ENCODE results near the gene TTYH1. TPM values are rescaled to one million over a fixed set of nuclear protein-coding genes. Genes with fewer than 3 reads are reported as not detected.
A peak's percentile ranks its signal among the peaks of the same experiment; 100 is the strongest.

Gene TTYH1
- total RNA-seq, 2 experiments from 2014 or later = 0.53 to 0.68 TPM

- Mint-ChIP-seq H3K4me3 (no peak within 1 kb of the TSS), H3K27ac (no peak within 1 kb of the TSS), H3K27me3 (peaks cover 43% of the 10 kb centered on the region), H3K36me3 (ENCODE audit: low read depth) (no peaks in the 10 kb centered on the region), H3K9me3 (no peaks in the 10 kb centered on the region), H3K4me1 (peaks cover 7% of the 10 kb centered on the region)
- ChIA-PET POLR2A (no interaction called here), CTCF (interaction anchor here (1.3 to 1.5 kb wide), 2 partner anchors 180 to 201 kb away, joined by 3 to 4 read pairs; no protein-coding TSS in a partner anchor)
- no peak for DNase-seq
Observed at GRCh38 chr19:54473071-54473891, 58.0 kb downstream of the TTYH1 start, which contains the start of gene CDC42EP5. Gene CDC42EP5 (minus strand): TSS chr19:54473296. CDS start chr19:54465547, 7,749 bp downstream.

DNA sequence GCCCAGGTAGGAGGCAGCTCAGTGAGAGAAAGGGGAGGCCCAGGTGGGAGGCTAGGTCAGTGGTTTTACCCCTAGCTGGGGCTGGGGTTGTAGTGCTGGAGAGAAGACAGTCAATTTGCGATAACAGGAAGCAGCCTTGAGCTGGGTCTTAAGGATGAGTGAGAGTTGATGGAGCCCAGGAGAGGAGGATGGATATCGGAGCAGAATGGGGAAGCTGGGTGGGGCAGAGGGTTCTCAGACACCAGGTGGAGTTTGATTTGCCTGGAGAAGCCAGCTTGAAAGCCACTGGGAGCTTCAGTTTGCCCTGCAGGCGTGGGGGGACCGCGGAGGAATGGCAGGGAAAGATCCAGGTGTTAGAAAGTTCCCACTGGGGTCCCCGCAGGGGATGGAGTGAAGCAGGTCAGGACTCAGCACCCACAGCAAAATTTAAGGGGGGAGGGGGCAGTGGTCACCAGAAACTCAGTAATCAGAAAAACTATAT, 58.7 kb downstream of the TTYH1 start:
- H3K27me3 Mint-ChIP-seq = peaks cover 40% of the 10 kb centered on the region
- H3K4me3 Mint-ChIP-seq = no peak overlapping the region
- no peaks in the 10 kb centered on the region for H3K9me3 Mint-ChIP-seq
- ChIA-PET CTCF (interaction anchor here (1.3 to 1.5 kb wide), 2 partner anchors 179 to 200 kb away, joined by 3 to 4 read pairs; no protein-coding TSS in a partner anchor), POLR2A (no interaction called here)
- no peak overlapping the region for H3K27ac Mint-ChIP-seq
- DNase-seq = no peak
- peaks cover 9% of the 10 kb centered on the region for H3K4me1 Mint-ChIP-seq
- no peaks in the 10 kb centered on the region for H3K36me3 Mint-ChIP-seq (ENCODE audit: low read depth)

DNA sequence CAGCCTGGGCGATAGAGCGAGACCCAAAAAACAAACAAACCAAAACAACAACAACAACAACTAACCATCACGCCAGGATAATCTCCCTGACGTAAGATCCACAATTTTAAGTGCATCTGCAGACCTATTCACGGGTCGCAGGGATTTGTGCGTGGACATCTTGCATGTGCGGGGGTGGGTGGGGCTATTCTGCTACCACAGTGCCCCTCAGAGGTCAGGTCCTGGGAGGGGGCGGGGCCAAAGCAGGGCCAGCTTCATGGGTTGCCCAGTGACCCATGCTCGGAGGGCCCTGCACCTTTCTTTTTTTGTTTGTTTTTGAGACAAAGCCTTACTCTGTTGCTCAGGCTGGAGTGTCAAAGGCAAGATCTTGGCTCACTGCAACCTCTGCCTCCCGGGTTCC, 60.4 kb downstream of the TTYH1 start:
- POLR2A ChIA-PET = no interaction called here
- no peaks in the 10 kb centered on the region for H3K9me3 Mint-ChIP-seq
- no peak overlapping the region for H3K27ac Mint-ChIP-seq

DNA sequence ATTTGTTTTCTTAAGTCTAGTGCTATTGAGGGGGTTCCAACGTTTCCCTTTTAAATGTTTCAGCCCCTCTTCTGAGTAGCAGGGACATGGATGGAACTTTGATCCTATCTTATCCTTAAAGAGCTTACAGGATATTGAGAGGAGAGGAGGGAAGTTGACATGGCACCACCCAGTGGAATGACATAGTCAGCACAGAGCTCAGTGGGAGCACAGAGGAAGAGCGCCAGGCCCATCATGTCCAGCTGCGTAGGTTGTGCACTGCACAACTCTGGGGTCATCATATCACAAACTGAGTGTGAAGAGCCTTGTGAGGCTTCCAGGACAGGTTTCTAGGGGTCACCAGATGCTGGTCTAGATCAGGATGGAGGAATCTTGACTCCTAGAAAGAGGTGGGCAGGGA, 62.4 kb downstream of the TTYH1 start:
- Mint-ChIP-seq H3K27ac (no peak overlapping the region), H3K4me3 (no peak overlapping the region), H3K4me1 (peaks cover 20% of the 10 kb centered on the region), H3K9me3 (no peaks in the 10 kb centered on the region), H3K36me3 (ENCODE audit: low read depth) (no peaks in the 10 kb centered on the region), H3K27me3 (peaks cover 30% of the 10 kb centered on the region)
- CTCF ChIA-PET = interaction anchor here (0.5 to 5.7 kb wide), 6 partner anchors 10 to 205 kb away, joined by 3 to 89 read pairs (median 8); no protein-coding TSS in a partner anchor
- no peak for DNase-seq
- POLR2A ChIA-PET = interaction anchor here (1.0 kb wide), 1 partner anchor 29 kb away, joined by 3 read pairs; the partner anchor contains the start of gene LENG8

More for the DNA sequence above, 60.4 kb downstream of the TTYH1 start:
- Mint-ChIP-seq H3K36me3 (ENCODE audit: low read depth) (no peaks in the 10 kb centered on the region), H3K4me3 (no peak overlapping the region), H3K27me3 (peaks cover 27% of the 10 kb centered on the region), H3K4me1 (peaks cover 12% of the 10 kb centered on the region)
- CTCF ChIA-PET = no interaction called here
- DNase-seq = no peak

- ChIA-PET POLR2A (no interaction called here), CTCF (interaction anchor here (0.8 to 5.7 kb wide), 13 partner anchors 10 to 206 kb away, joined by 3 to 89 read pairs (median 4); partner anchors contain the start of gene LENG8)
- H3K27ac Mint-ChIP-seq = no peak overlapping the region
- H3K4me3 Mint-ChIP-seq = no peak overlapping the region
- peak; percentile 39 for DNase-seq
- H3K36me3 Mint-ChIP-seq (ENCODE audit: low read depth) = no peaks in the 10 kb centered on the region
- peaks cover 26% of the 10 kb centered on the region for H3K27me3 Mint-ChIP-seq
- no peaks in the 10 kb centered on the region for H3K9me3 Mint-ChIP-seq
- H3K4me1 Mint-ChIP-seq = peaks cover 24% of the 10 kb centered on the region
Observed at GRCh38 chr19:54478677-54479266, 63.5 kb downstream of the TTYH1 start.

- no peak for DNase-seq
- H3K4me3 Mint-ChIP-seq = no peak overlapping the region
- peaks cover 33% of the 10 kb centered on the region for H3K27me3 Mint-ChIP-seq
- ChIA-PET POLR2A (interaction anchor here (0.8 kb wide), 1 partner anchor 10 kb away, joined by 3 read pairs; no protein-coding TSS in a partner anchor), CTCF (interaction anchor here (1.3 to 5.7 kb wide), 6 partner anchors 9 to 200 kb away, joined by 4 to 89 read pairs (median 10); no protein-coding TSS in a partner anchor)
- no peaks in the 10 kb centered on the region for H3K9me3 Mint-ChIP-seq
- H3K36me3 Mint-ChIP-seq (ENCODE audit: low read depth) = no peaks in the 10 kb centered on the region
- H3K4me1 Mint-ChIP-seq = peaks cover 30% of the 10 kb centered on the region
- H3K27ac Mint-ChIP-seq = no peak overlapping the region
Observed at GRCh38 chr19:54480051-54480450, 64.8 kb downstream of the TTYH1 start.

- Mint-ChIP-seq H3K4me1 (peaks cover 38% of the 10 kb centered on the region), H3K36me3 (ENCODE audit: low read depth) (no peaks in the 10 kb centered on the region), H3K27ac (no peak overlapping the region), H3K27me3 (peaks cover 41% of the 10 kb centered on the region), H3K4me3 (no peak overlapping the region), H3K9me3 (no peaks in the 10 kb centered on the region)
- CTCF ChIA-PET = interaction anchor here (0.7 to 5.7 kb wide), 18 partner anchors 12 to 931 kb away, joined by 3 to 89 read pairs (median 3); partner anchors contain the start of gene LILRB4
- DNase-seq = peak; percentile 40
- POLR2A ChIA-PET = interaction anchor here (0.6 kb wide), 1 partner anchor 25 kb away, joined by 3 read pairs; no protein-coding TSS in a partner anchor
Observed at GRCh38 chr19:54481326-54481930, 66.2 kb downstream of the TTYH1 start.

DNA sequence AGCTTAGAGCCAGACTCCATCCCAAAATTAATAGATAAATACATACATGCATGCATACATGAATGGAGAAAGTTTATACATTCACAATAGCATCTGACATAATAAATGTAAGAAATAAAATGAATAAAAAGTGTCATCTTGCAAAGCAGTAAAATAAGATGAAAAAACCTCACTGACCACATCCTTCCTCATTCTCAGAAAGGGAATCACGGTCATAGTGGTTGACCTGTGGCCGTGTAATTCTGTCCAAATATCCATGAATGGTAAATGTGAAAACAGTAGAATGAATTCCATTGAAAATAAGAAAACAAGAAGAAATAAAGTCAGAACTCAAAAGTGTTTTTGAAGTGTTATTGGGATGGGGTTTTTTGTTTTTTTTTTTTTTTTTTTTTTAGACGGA, 67.6 kb downstream of the TTYH1 start:
- no peaks in the 10 kb centered on the region for H3K36me3 Mint-ChIP-seq (ENCODE audit: low read depth)
- peaks cover 33% of the 10 kb centered on the region for H3K27me3 Mint-ChIP-seq
- H3K9me3 Mint-ChIP-seq = no peaks in the 10 kb centered on the region
- ChIA-PET CTCF (interaction anchor here (0.6 to 1.6 kb wide), 2 partner anchors 192 to 224 kb away, joined by 6 to 8 read pairs; no protein-coding TSS in a partner anchor), POLR2A (no interaction called here)
- H3K4me1 Mint-ChIP-seq = peaks cover 38% of the 10 kb centered on the region
- no peak overlapping the region for H3K27ac Mint-ChIP-seq
- no peak for DNase-seq
- H3K4me3 Mint-ChIP-seq = no peak overlapping the region

DNA sequence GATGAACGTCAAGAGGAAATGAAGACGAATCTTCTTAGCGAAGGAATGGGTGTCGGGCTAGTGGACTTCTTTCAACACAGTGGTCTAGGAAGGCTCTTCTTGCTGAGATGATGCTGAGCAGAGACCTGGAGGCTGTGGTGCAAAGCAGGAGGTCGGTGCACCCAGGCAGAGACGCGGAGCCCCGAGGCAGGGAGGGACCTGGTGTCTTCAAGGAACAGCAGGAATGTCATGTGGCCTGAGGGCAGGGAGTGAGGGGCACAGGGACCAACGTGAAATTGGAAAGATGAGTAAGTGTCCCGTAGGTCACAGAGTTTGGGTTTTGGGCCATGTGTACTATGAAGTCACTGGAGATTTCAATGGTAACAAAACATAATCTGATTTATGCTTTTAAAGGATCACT, 69.2 kb downstream of the TTYH1 start:
- DNase-seq = no peak
- Mint-ChIP-seq H3K27ac (no peak overlapping the region), H3K27me3 (peaks cover 33% of the 10 kb centered on the region), H3K36me3 (ENCODE audit: low read depth) (no peaks in the 10 kb centered on the region), H3K4me3 (no peak overlapping the region), H3K9me3 (no peaks in the 10 kb centered on the region), H3K4me1 (peaks cover 35% of the 10 kb centered on the region)
- POLR2A ChIA-PET = no interaction called here
- CTCF ChIA-PET = no interaction called here

DNA sequence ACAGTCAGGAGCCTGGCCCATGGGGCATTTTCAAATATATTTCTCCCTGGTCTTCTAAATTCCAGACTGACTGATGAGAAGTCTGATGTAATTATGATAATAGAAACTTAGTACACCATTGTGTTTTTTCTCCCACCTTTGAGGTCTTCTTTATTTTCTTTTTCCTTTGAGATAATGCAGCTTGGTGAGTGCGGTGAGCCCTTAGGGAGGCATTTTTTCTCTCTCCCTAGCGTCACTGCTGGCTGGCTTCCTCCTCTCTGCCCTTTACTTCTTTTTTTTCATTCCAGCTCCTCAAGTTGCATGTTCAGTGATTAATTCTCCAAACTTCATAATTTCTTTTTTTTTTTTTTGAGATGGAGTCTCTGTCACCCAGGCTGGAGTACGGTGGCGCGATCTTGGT, 70.6 kb downstream of the TTYH1 start:
- no peak for DNase-seq
- H3K4me1 Mint-ChIP-seq = peaks cover 29% of the 10 kb centered on the region
- H3K27ac Mint-ChIP-seq = no peak overlapping the region
- ChIA-PET POLR2A (no interaction called here), CTCF (interaction anchor here (0.6 to 1.1 kb wide), 2 partner anchors 20 to 189 kb away, joined by 3 read pairs; no protein-coding TSS in a partner anchor)
- H3K27me3 Mint-ChIP-seq = peaks cover 35% of the 10 kb centered on the region
- H3K4me3 Mint-ChIP-seq = no peak overlapping the region
- no peaks in the 10 kb centered on the region for H3K36me3 Mint-ChIP-seq (ENCODE audit: low read depth)
- no peaks in the 10 kb centered on the region for H3K9me3 Mint-ChIP-seq
